WTC11 (cell line): Measurements from ENCODE around the gene VWF. TPM values are rescaled to one million over a fixed set of nuclear protein-coding genes. Genes with fewer than 3 reads are reported as not detected.

Source experiments
- ATAC-seq: fragments of 200-7000 bp; cut with Tn5 transposase; 2 replicates; pipeline ENCODE4 v1.10.0; 2021; ENCODE audit warnings: mild to moderate bottlenecking, moderate library complexity
- CTCF ChIA-PET: fragments of 300-600 bp; sonication (Branson Sonifier 250); formaldehyde crosslinking; loops from one replicate; lab custom pipeline; 2021; ENCODE audit warnings: antibody characterized with exemption; lab: Charles Lee
- POLR2A ChIA-PET: fragments of 350-600 bp; sonication (Branson Sonifier 250); formaldehyde crosslinking; loops from one replicate; lab custom pipeline; 2021; ENCODE audit warnings: antibody characterized with exemption; lab: Charles Lee
- DNase-seq: peaks from one replicate; pipeline ENCODE4 v3.0.0; 2021; ENCODE audit warnings: low spot score
- H3K27ac Mint-ChIP-seq: 2 replicates; pipeline ENCODE4 v1.8.0; 2021; ENCODE audit warnings: mixed read lengths
- H3K27me3 Mint-ChIP-seq: 2 replicates; pipeline ENCODE4 v1.8.0; 2021; ENCODE audit warnings: low read depth, mild to moderate bottlenecking, moderate library complexity, mixed read lengths
- H3K36me3 Mint-ChIP-seq: 2 replicates; pipeline ENCODE4 v1.8.0; 2021; ENCODE audit warnings: mixed read lengths
- H3K4me1 Mint-ChIP-seq: 2 replicates; pipeline ENCODE4 v1.8.0; 2022; ENCODE audit warnings: mixed read lengths
- H3K4me3 Mint-ChIP-seq: 2 replicates; pipeline ENCODE4 v1.8.0; 2021; ENCODE audit warnings: mild to moderate bottlenecking, moderate library complexity, mixed read lengths
- H3K9me3 Mint-ChIP-seq: 2 replicates; pipeline ENCODE4 v1.8.0; 2021; ENCODE audit warnings: mixed read lengths
- CREM ChIP-seq: sonication (generic); formaldehyde crosslinking; IDR thresholded peaks from 2 replicates; pipeline ENCODE4 v1.8.1; 2022; ENCODE audit warnings: mild to moderate bottlenecking, missing genetic modification reagents, moderate library complexity
- FOXK1 ChIP-seq: sonication (generic); formaldehyde crosslinking; IDR thresholded peaks from 2 replicates; pipeline ENCODE4 v1.8.0; 2022; ENCODE audit warnings: mild to moderate bottlenecking, moderate library complexity, missing genetic modification reagents
- GTF2I ChIP-seq: fragments of 250-450 bp; sonication (Bioruptor Pico); conservative IDR thresholded peaks from 2 replicates; pipeline ENCODE4 v1.4.0; 2021; ENCODE audit warnings: mild to moderate bottlenecking
- HMGA2 ChIP-seq: fragments of 250-450 bp; sonication (Bioruptor Pico); IDR thresholded peaks from 2 replicates; pipeline ENCODE4 v1.4.0; 2021; ENCODE audit warnings: mild to moderate bottlenecking, moderate library complexity
- JUN ChIP-seq: sonication (generic); formaldehyde crosslinking; IDR thresholded peaks from 2 replicates; pipeline ENCODE4 v1.8.0; 2023; ENCODE audit warnings: mild to moderate bottlenecking, missing genetic modification reagents
- MYBL2 ChIP-seq: sonication (generic); formaldehyde crosslinking; IDR thresholded peaks from 2 replicates; pipeline ENCODE4 v1.8.1; 2023; ENCODE audit warnings: mild to moderate bottlenecking, moderate library complexity, missing genetic modification reagents
- NR1H2 ChIP-seq: sonication (generic); formaldehyde crosslinking; IDR thresholded peaks from 2 replicates; pipeline ENCODE4 v1.9.0; 2021; ENCODE audit warnings: mild to moderate bottlenecking, moderate library complexity, missing genetic modification reagents
- NR3C1 ChIP-seq: sonication (generic); formaldehyde crosslinking; conservative IDR thresholded peaks from 2 replicates; pipeline ENCODE4 v1.8.1; 2023; ENCODE audit warnings: low read depth, mild to moderate bottlenecking, missing genetic modification reagents
- SMAD4 ChIP-seq: sonication (generic); formaldehyde crosslinking; IDR thresholded peaks from 2 replicates; pipeline ENCODE4 v1.8.0; 2022; ENCODE audit warnings: mild to moderate bottlenecking, missing genetic modification reagents
- ZNF219 ChIP-seq: sonication (generic); formaldehyde crosslinking; IDR thresholded peaks from 2 replicates; pipeline ENCODE4 v1.8.0; 2023; ENCODE audit warnings: missing genetic modification reagents, mild to moderate bottlenecking, borderline replicate concordance
- ZNF232 ChIP-seq: sonication (generic); formaldehyde crosslinking; IDR thresholded peaks from 2 replicates; pipeline ENCODE4 v1.8.0; 2022; ENCODE audit warnings: mild to moderate bottlenecking, missing genetic modification reagents
- total RNA-seq: library from RNA; stranded (reverse); gene quantifications from 3 replicates; pipeline ENCODE4 v1.2.3, GENCODE V29; 2021
- TF ChIP-seq, protein P1 (sequence below): sonication (generic); formaldehyde crosslinking; IDR thresholded peaks from 2 replicates; pipeline ENCODE4 v1.8.0; 2022; ENCODE audit warnings: missing genetic modification reagents
- TF ChIP-seq, protein P2 (sequence below): sonication (generic); formaldehyde crosslinking; IDR thresholded peaks from 2 replicates; pipeline ENCODE4 v1.8.1; 2022; ENCODE audit warnings: mild to moderate bottlenecking, moderate library complexity, missing genetic modification reagents
- TF ChIP-seq, protein P3 (sequence below): fragments of 250-450 bp; sonication (Bioruptor Pico); IDR thresholded peaks from 2 replicates; pipeline ENCODE4 v1.9.0; 2021; ENCODE audit warnings: moderate library complexity, mild to moderate bottlenecking, inconsistent platforms, borderline replicate concordance
- TF ChIP-seq, protein P4 (sequence below): fragments of 250-450 bp; sonication (Bioruptor Pico); IDR thresholded peaks from 2 replicates; pipeline ENCODE4 v1.9.0; 2021; ENCODE audit warnings: mild to moderate bottlenecking
- TF ChIP-seq, protein P5 (sequence below): sonication (generic); formaldehyde crosslinking; IDR thresholded peaks from 2 replicates; pipeline ENCODE4 v1.8.0; 2023; ENCODE audit warnings: missing genetic modification reagents, mild to moderate bottlenecking, borderline replicate concordance
- TF ChIP-seq, protein P6 (sequence below): sonication (generic); formaldehyde crosslinking; IDR thresholded peaks from 2 replicates; pipeline ENCODE4 v1.8.0; 2023; ENCODE audit warnings: mild to moderate bottlenecking, missing genetic modification reagents

Gene VWF
- total RNA-seq, 1 experiment from 2014 or later = 0.48 TPM

DNA sequence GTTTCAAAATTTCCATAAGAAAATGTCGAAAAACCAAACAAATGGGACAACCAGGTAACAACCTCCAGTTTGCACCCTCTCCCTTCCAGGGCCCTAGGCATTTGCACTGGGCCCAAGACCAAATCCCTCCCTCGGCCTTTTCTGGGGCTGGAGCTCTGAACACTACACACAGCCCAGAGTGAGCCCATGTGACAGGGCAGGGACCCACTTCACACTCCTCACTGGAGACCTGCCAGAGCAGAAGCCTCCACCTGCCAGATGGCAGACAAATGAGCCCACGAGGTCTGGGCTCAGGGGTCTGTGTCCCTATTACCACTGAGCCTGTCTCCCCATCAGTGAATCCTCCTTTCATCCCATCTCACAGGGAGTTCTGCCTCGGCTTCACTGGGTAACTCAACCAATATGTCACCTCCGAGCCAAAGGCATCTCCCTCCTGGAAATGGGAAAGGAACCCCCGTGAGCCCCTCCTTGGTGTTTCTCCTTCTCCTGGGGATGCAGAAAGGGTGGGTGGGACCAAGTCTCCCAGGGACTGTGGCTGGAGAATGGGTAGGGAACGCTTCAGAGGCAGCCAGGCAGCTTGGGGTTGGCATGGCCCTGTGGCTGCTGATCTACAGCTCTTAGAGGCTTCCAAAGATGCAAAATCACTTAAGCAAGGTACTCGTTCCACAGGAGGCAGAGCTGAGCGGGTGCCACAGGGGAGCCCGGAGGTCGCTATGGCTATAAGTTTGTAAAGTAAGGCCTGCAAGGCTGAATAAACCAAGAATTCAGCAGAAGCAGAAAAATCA, 10.6 kb downstream of the VWF start (continued):
- TF ChIP-seq, protein P1, sequence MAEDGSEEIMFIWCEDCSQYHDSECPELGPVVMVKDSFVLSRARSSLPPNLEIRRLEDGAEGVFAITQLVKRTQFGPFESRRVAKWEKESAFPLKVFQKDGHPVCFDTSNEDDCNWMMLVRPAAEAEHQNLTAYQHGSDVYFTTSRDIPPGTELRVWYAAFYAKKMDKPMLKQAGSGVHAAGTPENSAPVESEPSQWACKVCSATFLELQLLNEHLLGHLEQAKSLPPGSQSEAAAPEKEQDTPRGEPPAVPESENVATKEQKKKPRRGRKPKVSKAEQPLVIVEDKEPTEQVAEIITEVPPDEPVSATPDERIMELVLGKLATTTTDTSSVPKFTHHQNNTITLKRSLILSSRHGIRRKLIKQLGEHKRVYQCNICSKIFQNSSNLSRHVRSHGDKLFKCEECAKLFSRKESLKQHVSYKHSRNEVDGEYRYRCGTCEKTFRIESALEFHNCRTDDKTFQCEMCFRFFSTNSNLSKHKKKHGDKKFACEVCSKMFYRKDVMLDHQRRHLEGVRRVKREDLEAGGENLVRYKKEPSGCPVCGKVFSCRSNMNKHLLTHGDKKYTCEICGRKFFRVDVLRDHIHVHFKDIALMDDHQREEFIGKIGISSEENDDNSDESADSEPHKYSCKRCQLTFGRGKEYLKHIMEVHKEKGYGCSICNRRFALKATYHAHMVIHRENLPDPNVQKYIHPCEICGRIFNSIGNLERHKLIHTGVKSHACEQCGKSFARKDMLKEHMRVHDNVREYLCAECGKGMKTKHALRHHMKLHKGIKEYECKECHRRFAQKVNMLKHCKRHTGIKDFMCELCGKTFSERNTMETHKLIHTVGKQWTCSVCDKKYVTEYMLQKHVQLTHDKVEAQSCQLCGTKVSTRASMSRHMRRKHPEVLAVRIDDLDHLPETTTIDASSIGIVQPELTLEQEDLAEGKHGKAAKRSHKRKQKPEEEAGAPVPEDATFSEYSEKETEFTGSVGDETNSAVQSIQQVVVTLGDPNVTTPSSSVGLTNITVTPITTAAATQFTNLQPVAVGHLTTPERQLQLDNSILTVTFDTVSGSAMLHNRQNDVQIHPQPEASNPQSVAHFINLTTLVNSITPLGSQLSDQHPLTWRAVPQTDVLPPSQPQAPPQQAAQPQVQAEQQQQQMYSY (CRISPR knock-in tag) = no peak
- TF ChIP-seq JUN = no peak

DNA sequence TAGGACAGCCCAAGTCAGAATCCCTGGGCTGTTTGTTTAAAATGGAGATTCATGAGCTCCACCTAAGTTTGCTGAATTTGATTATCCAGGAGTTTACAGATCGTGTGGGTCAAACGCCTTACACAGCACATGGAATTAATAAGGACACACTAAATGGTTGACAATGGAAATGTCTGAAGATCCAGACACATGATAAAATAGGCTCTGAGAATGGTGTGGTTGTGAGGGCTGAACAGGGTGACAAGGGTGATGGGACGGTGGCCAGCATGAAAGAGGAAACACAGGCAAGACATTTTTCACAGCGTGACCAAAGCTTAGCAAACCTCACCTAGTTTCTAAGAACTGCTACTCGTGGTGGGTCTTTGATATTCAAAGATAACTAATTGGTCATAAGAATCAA, 12.5 kb downstream of the VWF start:
- Mint-ChIP-seq H3K36me3 (no peaks in the 10 kb centered on the region), H3K9me3 (no peaks in the 10 kb centered on the region), H3K27ac (no peak overlapping the region), H3K4me3 (no peak overlapping the region), H3K4me1 (0 out of 2 replicates have a peak, but pooled peaks cover 3% of the 10 kb centered on the region), H3K27me3 (no peaks in the 10 kb centered on the region; the same call in 1 of the 2 replicates)
- DNase-seq (no peak), ATAC-seq (no peak)
- ChIA-PET POLR2A (no interaction called here), CTCF (interaction anchor here (0.8 to 1.4 kb wide), 4 partner anchors 54 to 167 kb away, joined by 3 to 6 read pairs (median 4); no protein-coding TSS in a partner anchor)
- TF ChIP-seq NR1H2 (CRISPR knock-in tag) (no peak), SMAD4 (CRISPR knock-in tag) (no peak), HMGA2 (CRISPR knock-in tag) (no peak), ZNF219 (CRISPR knock-in tag) (no peak), ZNF232 (no peak), CREM (CRISPR knock-in tag) (no peak), FOXK1 (CRISPR knock-in tag) (no peak), GTF2I (CRISPR knock-in tag) (no peak), NR3C1 (CRISPR knock-in tag) (no peak), MYBL2 (CRISPR knock-in tag) (no peak)
- TF ChIP-seq, protein P2, sequence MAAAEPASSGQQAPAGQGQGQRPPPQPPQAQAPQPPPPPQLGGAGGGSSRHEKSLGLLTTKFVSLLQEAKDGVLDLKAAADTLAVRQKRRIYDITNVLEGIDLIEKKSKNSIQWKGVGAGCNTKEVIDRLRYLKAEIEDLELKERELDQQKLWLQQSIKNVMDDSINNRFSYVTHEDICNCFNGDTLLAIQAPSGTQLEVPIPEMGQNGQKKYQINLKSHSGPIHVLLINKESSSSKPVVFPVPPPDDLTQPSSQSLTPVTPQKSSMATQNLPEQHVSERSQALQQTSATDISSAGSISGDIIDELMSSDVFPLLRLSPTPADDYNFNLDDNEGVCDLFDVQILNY = no peak
- TF ChIP-seq, protein P3, sequence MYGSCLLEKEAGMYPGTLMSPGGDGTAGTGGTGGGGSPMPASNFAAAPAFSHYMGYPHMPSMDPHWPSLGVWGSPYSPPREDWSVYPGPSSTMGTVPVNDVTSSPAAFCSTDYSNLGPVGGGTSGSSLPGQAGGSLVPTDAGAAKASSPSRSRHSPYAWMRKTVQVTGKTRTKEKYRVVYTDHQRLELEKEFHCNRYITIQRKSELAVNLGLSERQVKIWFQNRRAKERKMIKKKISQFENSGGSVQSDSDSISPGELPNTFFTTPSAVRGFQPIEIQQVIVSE (CRISPR knock-in tag) = no peak
- TF ChIP-seq, protein P4, sequence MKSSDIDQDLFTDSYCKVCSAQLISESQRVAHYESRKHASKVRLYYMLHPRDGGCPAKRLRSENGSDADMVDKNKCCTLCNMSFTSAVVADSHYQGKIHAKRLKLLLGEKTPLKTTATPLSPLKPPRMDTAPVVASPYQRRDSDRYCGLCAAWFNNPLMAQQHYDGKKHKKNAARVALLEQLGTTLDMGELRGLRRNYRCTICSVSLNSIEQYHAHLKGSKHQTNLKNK (CRISPR knock-in tag) = no peak
- TF ChIP-seq, protein P5, sequence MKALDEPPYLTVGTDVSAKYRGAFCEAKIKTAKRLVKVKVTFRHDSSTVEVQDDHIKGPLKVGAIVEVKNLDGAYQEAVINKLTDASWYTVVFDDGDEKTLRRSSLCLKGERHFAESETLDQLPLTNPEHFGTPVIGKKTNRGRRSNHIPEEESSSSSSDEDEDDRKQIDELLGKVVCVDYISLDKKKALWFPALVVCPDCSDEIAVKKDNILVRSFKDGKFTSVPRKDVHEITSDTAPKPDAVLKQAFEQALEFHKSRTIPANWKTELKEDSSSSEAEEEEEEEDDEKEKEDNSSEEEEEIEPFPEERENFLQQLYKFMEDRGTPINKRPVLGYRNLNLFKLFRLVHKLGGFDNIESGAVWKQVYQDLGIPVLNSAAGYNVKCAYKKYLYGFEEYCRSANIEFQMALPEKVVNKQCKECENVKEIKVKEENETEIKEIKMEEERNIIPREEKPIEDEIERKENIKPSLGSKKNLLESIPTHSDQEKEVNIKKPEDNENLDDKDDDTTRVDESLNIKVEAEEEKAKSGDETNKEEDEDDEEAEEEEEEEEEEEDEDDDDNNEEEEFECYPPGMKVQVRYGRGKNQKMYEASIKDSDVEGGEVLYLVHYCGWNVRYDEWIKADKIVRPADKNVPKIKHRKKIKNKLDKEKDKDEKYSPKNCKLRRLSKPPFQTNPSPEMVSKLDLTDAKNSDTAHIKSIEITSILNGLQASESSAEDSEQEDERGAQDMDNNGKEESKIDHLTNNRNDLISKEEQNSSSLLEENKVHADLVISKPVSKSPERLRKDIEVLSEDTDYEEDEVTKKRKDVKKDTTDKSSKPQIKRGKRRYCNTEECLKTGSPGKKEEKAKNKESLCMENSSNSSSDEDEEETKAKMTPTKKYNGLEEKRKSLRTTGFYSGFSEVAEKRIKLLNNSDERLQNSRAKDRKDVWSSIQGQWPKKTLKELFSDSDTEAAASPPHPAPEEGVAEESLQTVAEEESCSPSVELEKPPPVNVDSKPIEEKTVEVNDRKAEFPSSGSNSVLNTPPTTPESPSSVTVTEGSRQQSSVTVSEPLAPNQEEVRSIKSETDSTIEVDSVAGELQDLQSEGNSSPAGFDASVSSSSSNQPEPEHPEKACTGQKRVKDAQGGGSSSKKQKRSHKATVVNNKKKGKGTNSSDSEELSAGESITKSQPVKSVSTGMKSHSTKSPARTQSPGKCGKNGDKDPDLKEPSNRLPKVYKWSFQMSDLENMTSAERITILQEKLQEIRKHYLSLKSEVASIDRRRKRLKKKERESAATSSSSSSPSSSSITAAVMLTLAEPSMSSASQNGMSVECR (CRISPR knock-in tag) = no peak
- TF ChIP-seq, protein P6, sequence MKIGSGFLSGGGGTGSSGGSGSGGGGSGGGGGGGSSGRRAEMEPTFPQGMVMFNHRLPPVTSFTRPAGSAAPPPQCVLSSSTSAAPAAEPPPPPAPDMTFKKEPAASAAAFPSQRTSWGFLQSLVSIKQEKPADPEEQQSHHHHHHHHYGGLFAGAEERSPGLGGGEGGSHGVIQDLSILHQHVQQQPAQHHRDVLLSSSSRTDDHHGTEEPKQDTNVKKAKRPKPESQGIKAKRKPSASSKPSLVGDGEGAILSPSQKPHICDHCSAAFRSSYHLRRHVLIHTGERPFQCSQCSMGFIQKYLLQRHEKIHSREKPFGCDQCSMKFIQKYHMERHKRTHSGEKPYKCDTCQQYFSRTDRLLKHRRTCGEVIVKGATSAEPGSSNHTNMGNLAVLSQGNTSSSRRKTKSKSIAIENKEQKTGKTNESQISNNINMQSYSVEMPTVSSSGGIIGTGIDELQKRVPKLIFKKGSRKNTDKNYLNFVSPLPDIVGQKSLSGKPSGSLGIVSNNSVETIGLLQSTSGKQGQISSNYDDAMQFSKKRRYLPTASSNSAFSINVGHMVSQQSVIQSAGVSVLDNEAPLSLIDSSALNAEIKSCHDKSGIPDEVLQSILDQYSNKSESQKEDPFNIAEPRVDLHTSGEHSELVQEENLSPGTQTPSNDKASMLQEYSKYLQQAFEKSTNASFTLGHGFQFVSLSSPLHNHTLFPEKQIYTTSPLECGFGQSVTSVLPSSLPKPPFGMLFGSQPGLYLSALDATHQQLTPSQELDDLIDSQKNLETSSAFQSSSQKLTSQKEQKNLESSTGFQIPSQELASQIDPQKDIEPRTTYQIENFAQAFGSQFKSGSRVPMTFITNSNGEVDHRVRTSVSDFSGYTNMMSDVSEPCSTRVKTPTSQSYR = no peak
